NCI-H82 (cell line): ENCODE data around the gene TP53BP2.
A peak's percentile ranks its signal among the peaks of the same experiment; 100 is the strongest.
"Not testable (repeated sequence)": the region's sequence is repeated elsewhere in the genome, so short reads cannot be mapped to it uniquely, and the experiment has no call there.

Experiments
- DNase-seq: peaks from one replicate; lab custom pipeline; 2025; lab: John Stamatoyannopoulos, UW

TP53BP2 gene

GRCh38 chr1:223845810-223846682 is at the start of gene TP53BP2:
TSS of gene TP53BP2 (minus strand) at chr1:223845947. CDS start at chr1:223845680, 267 bp downstream.
- peak; percentile 99 for DNase-seq

GRCh38 chr1:223890494-223890893 is 44.7 kb upstream of the TP53BP2 start:
- not testable (repeated sequence) for DNase-seq

- DNase-seq, result peak; percentile 55
Observed at GRCh38 chr1:223889319-223889718, 43.6 kb upstream of the TP53BP2 start.

DNA sequence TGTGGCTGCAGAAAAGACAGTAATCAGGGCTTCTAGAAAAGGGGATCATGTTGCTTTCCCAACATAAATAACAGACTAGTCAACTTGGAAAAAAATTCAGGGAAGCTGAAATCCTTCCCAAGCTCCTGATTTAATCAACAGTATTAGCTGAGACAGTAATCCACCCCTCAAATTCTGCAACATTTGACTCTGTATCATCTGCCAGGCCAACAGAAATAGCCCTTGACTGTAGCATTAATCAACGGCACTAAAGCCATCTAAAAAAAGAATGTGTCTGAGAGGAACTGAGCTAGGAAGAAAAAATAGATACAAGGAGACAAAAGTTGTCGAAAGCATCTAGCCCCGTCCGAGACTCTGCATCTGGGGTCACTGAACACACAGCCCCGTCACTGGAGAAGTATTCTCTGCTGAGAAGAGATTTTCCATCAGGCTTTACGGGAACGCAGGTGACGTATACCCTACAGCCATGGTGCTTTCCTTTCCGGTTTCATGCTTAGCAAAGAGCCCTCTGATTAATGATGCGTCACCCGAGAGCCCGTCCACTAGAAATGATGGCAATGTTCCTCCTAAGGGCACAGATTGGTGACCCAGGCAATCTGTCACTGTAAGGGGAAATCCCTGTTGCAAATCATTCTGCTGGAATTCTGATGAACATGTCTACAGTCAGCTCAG is 42.1 kb upstream of the TP53BP2 start:
- DNase-seq, result peak; percentile 93

- DNase-seq, result no peak
Observed at GRCh38 chr1:223886516-223886921, 40.8 kb upstream of the TP53BP2 start.

- no peak for DNase-seq
Observed at GRCh38 chr1:223885614-223886013, 39.9 kb upstream of the TP53BP2 start.

GRCh38 chr1:223878598-223879325 is 33.0 kb upstream of the TP53BP2 start:
- DNase-seq, result peak; percentile 99

DNA sequence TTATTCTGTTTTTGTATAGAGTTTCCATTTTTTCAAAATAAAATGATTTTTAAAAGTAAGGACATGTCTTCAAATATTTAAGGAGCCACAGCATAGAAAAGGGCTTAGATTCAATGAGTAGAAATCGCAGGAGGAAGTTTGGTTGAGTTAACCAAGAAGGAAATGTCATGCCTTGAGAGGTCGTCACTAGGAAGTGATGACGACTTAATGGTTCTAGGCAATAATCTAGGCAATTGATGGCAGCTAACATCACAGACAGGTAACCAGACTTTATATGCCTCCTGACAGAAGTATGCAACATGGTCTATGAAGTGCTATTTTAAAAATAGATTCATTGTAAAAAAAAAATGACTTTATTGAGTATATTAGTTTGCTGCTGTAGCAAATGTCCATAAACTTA is 32.1 kb upstream of the TP53BP2 start:
- peak; percentile 30 for DNase-seq

DNA sequence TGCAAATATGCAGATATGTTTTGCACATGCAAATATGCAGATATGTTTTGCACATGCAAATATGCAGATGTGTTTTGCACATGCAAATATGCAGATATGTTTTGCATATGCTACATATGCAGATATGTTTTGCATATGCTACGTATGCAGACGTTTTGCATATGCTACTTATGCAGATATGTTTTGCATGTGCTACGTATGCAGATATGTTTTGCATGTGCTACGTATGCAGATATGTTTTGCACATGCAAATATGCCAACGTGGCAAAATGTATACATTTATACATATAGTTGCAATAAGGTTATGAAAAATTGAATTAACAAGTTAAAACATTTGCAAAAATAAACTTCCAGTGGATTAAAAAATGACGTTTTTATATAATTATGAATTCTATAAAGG is 30.8 kb upstream of the TP53BP2 start:
- no peak for DNase-seq

DNA sequence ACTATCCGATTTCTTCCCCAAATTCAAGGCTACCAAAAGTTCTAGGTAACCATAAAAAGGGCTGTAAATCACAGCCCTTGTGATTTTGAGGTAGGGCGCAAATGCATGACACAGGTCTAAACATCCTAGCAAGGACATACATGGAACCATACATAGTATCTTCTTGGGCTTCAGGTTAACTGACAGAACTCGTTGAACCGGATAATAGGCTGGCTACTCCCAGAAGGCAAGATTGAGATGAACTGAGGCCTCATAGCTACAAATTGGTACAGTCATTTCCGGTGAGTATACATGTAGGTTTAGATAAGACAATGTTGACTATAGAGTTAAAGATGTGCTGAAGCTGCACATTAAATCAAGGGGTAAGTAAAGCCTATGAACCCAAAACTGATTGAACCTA is 27.3 kb upstream of the TP53BP2 start:
- DNase-seq, result no peak

GRCh38 chr1:223872308-223872901 is 26.7 kb upstream of the TP53BP2 start:
- peak; percentile 25 for DNase-seq

GRCh38 chr1:223870617-223871574 is 25.1 kb upstream of the TP53BP2 start:
- DNase-seq, result peak; percentile 98

DNA sequence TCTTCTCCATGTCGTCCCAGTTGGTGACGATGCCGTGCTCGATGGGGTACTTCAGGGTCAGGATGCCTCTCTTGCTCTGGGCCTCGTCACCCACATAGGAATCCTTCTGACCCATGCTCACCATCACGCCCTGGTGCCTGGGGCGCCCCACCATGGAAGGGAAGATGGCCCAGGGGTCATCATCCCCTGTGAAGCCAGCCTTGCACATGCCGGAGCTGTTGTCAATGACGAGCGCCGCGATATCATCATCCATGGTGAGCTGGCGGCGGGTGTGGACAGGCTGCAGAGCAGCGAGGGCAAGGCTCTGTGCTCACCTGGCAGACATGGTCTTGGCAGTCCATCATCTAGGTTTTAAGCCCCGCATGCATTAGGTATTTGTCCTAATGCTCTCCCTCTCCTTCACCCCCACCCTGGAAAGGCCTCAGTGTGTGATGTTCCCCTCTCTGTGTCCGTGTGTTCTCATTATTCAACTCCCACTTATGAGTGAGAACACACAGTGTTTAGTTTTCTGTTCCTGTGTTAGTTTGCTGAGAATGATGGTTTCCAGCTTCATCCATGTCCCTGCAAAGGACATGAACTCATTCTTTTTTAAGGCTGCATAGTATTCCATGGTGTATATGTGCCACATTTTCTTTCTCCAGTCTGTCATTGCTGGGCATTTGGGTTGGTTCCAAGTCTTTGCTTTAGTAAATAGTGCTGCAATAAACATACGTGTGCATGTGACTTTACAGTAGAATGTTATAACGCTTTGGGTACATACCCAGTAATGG is 19.0 kb upstream of the TP53BP2 start:
- DNase-seq, result not testable (repeated sequence)

DNA sequence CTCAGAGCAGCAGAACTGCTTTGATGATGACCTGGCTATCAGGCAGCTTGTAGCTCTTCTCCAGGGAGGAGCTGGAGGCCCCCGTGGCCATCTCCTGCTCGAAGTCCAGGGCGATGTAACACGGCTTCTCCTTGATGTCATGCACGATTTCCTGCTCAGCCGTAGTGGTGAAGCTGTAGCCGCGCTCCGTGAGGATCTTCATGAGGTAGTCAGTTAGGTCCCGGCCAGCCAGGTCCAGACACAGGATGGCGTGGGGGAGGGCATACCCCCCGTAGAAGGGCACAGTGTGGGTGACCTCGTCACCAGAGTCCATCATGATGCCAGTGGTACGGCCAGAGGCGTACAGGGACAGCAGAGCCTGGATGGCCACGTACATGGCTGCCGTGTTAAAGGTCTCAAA is 18.3 kb upstream of the TP53BP2 start:
- no peak for DNase-seq

DNA sequence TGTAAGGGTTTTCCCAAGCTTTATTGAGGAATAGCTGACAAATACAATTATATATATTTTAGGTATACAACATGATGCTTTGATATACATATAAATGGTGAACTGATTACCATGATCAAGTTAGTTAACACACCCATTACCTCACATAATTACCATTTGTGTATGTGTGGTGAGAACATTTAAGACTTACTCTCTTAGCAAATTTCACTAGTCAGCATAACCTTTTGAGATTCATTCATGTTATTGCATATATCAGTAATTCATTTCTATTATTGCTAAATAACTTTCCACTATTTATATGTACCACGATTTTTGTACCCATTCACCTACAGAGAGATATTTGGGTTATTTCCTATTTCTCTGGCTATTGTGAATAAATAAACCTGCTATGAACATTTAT is 16.2 kb upstream of the TP53BP2 start:
- no peak for DNase-seq

GRCh38 chr1:223860051-223860622 is 14.4 kb upstream of the TP53BP2 start:
- peak; percentile 23 for DNase-seq

- DNase-seq, result no peak
Observed at GRCh38 chr1:223859058-223859457, 13.3 kb upstream of the TP53BP2 start.

GRCh38 chr1:223856386-223856785 is 10.6 kb upstream of the TP53BP2 start:
- no peak for DNase-seq

DNA sequence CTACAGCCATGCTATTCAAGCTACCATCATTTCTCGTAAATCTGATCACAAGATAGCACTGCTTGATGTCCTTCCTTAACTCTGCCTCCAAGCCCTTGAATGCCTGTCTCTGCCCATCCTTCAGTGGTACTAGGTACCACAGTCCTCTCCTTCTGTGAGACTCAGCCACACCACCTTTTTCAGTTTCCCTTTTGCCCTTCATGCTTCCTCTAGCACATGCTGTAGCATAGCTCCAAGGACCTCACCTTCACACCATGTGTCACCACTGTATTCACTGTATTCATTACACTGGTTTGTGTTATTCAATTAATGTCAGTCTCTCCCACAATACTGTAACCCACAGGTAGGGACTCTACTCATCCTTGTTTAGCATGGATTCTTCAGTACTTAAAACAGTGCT is 8.0 kb upstream of the TP53BP2 start:
- no peak for DNase-seq

DNA sequence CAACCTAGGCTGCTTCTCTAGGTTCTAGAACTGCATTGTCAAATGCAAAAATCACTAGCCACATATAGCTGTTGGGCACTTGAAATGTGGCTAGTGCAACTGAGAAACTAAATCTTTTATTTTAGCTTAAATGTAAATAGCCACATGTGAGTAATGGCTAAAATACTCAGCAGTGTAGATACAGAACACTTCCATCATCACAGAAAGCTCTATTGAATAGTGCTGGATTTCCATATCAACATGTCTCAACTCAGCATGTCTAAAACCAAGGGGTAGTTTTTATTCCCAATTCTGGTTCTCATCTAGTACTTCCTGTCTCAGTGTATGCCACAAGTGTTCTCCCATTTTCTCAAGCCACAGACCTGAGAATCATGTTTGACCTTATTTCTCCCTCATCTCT is 7.5 kb upstream of the TP53BP2 start:
- no peak for DNase-seq
